HepG2 (cell line): ENCODE data around the gene SYPL1. TPM values are rescaled to one million over a fixed set of nuclear protein-coding genes. Genes with fewer than 3 reads are reported as not detected.

ENCODE experiments used
- ATAC-seq: fragments of 200-7000 bp; cut with Tn5 transposase; 3 replicates; pipeline ENCODE4 v1.9.1; 2020; ENCODE audit warnings: mild to moderate bottlenecking, moderate library complexity
- BruUV-seq: library from RNA; stranded (reverse); fragments of 400-500 nt; replicated peaks from 2 replicates; lab custom pipeline; 2021; lab: Mats Ljungman, UMichigan
- CTCF ChIA-PET: fragments of 300-600 bp; formaldehyde crosslinking; extraction: SDS; loops from one replicate; lab custom pipeline; 2021; ENCODE audit warnings: low total read pairs, inconsistent platforms, low intra/inter-chr PET ratio; lab: Yijun Ruan, JAX
- POLR2A ChIA-PET: fragments of 350-600 bp; sonication (Branson Sonifier 250); formaldehyde crosslinking; loops from one replicate; lab custom pipeline; 2020; ENCODE audit warnings: antibody characterized with exemption, inconsistent platforms; lab: Yijun Ruan, JAX
- DNase-seq: peaks from one replicate; pipeline ENCODE4 v3.0.0-alpha.2; 2015; ENCODE audit warnings: low spot score
- FAIRE-seq: peaks from 3 replicates; lab custom pipeline; 2011; peaks lifted over from hg19 to GRCh38; lab: Jason Lieb, UNC
- H2AFZ ChIP-seq: one replicate; pipeline ENCODE4 v1.6.1; 2011; ENCODE audit warnings: low read length, inconsistent platforms
- H3K27ac ChIP-seq: fragments of 300-600 bp; 3 replicates; pipeline ENCODE4 v1.8.0; 2011; ENCODE audit warnings: mixed run types, mild to moderate bottlenecking, mixed read lengths, low read length, inconsistent platforms; ENCODE audit not compliant: insufficient read depth; ENCODE audit errors: extremely low read length
- H3K27me3 ChIP-seq, 2 experiments: fragments of 200-600 bp in 1 of 2; 2 replicates in 1 of 2; 3 replicates in 1 of 2; pipeline versions ENCODE4 v1.6.0 to v1.8.0; 2011; ENCODE audit warnings: low read length in 2 of 2, mild to moderate bottlenecking in 2 of 2, moderate library complexity in 2 of 2, inconsistent platforms in 1 of 2; ENCODE audit not compliant: insufficient read depth in 2 of 2, control insufficient read depth in 1 of 2
- H3K36me3 ChIP-seq, 2 experiments: fragments of 200-600 bp in 1 of 2; replicated peaks in 1 of 2; 2 replicates in 1 of 2; 3 replicates in 1 of 2; pipeline versions ENCODE4 v1.5.1 to v1.8.0; 2011; ENCODE audit warnings: low read length in 2 of 2, inconsistent platforms in 1 of 2; ENCODE audit not compliant: insufficient read depth in 2 of 2, control insufficient read depth in 1 of 2
- H3K4me1 ChIP-seq: 2 replicates; pipeline ENCODE4 v1.5.1; 2012; ENCODE audit warnings: low read length, inconsistent platforms; ENCODE audit not compliant: insufficient read depth
- H3K4me2 ChIP-seq: 2 replicates; pipeline ENCODE4 v1.6.0; 2011; ENCODE audit warnings: low read depth, low read length, inconsistent platforms
- H3K4me3 ChIP-seq, 3 experiments: fragments of 200-600 bp in 1 of 3; sonication (generic), shearing (Covaris generic) in 1 of 3; replicated peaks in 1 of 3; 2 replicates each; pipeline ENCODE4 v1.5.1; 2011 to 2016; ENCODE audit warnings: low read length in 3 of 3, inconsistent platforms in 2 of 3, low read depth in 2 of 3, mild to moderate bottlenecking in 2 of 3, control low read depth in 1 of 3, mixed read lengths in 1 of 3; ENCODE audit not compliant: insufficient read depth in 1 of 3
- H3K79me2 ChIP-seq: one replicate; pipeline ENCODE4 v1.6.1; 2011; ENCODE audit warnings: low read length, inconsistent platforms; ENCODE audit not compliant: insufficient read depth
- H3K9ac ChIP-seq: 2 replicates; pipeline ENCODE4 v1.6.0; 2011; ENCODE audit warnings: mild to moderate bottlenecking, low read depth, low read length, inconsistent platforms; ENCODE audit not compliant: insufficient read depth
- H3K9me3 ChIP-seq: 2 replicates; pipeline ENCODE4 v1.5.1; 2012; ENCODE audit warnings: mild to moderate bottlenecking, low read length
- H4K20me1 ChIP-seq: 2 replicates; pipeline ENCODE4 v1.6.0; 2011; ENCODE audit warnings: inconsistent platforms, mild to moderate bottlenecking, low read length, moderate library complexity; ENCODE audit not compliant: insufficient read depth
- GMEB2 ChIP-seq: IDR thresholded peaks from 2 replicates; pipeline ENCODE4 v1.6.1; 2016; ENCODE audit warnings: missing biosample characterization, missing genetic modification reagents, low read depth
- GPBP1L1 ChIP-seq: sonication (generic); formaldehyde crosslinking; IDR thresholded peaks from 2 replicates; pipeline ENCODE4 v1.5.0; 2020; ENCODE audit warnings: mild to moderate bottlenecking, missing genetic modification reagents
- MZF1 ChIP-seq: sonication (generic); formaldehyde crosslinking; IDR thresholded peaks from 2 replicates; pipeline ENCODE4 v1.8.1; 2023; ENCODE audit warnings: mild to moderate bottlenecking, missing genetic modification reagents, borderline replicate concordance
- NCOA1 ChIP-seq: sonication (generic); formaldehyde crosslinking; IDR thresholded peaks from 2 replicates; pipeline ENCODE4 v1.9.0; 2021; ENCODE audit warnings: missing genetic modification reagents
- RBM22 ChIP-seq: fragments of 200-400 bp; formaldehyde crosslinking; optimal IDR thresholded peaks from 2 replicates; pipeline ENCODE3; 2017; ENCODE audit warnings: mild to moderate bottlenecking, low read length, moderate library complexity
- REPIN1 ChIP-seq: sonication (generic); formaldehyde crosslinking; IDR thresholded peaks from 2 replicates; pipeline ENCODE4 v1.8.0; 2022; ENCODE audit warnings: missing genetic modification reagents, low read depth, mild to moderate bottlenecking, borderline replicate concordance
- SKIL ChIP-seq: sonication (generic); formaldehyde crosslinking; IDR thresholded peaks from 2 replicates; pipeline ENCODE4 v1.8.0; 2022; ENCODE audit warnings: missing genetic modification reagents, mild to moderate bottlenecking, moderate library complexity, borderline replicate concordance
- ZBTB37 ChIP-seq: sonication (generic); formaldehyde crosslinking; IDR thresholded peaks from 2 replicates; pipeline ENCODE4 v1.4.0; 2020; ENCODE audit warnings: mild to moderate bottlenecking, missing genetic modification reagents
- ZNF512B ChIP-seq: sonication (generic); formaldehyde crosslinking; IDR thresholded peaks from 2 replicates; pipeline ENCODE4 v1.5.1; 2020; ENCODE audit warnings: missing genetic modification reagents, mild to moderate bottlenecking, borderline replicate concordance
- ZSCAN30 ChIP-seq: sonication (generic); formaldehyde crosslinking; IDR thresholded peaks from 2 replicates; pipeline ENCODE4 v1.5.0; 2020; ENCODE audit warnings: mild to moderate bottlenecking, missing genetic modification reagents
- WGBS: methylation state at CpG from one replicate; pipeline ENCODE4 v1.1.6; 2017; ENCODE audit warnings: low lambda C conversion rate; 5-methylcytosine and 5-hydroxymethylcytosine counted together
- in situ Hi-C: cut with HindIII; loops from 2 replicates; pipeline ENCODE4 v1.10.0; 2017; ENCODE audit warnings: low pct_unique_long_range_greater_than_20kb; ENCODE audit not compliant: extremely low pct_ligation_motif_present
- intact Hi-C: fragments of 100-400 bp; cut with micrococcal nuclease; formaldehyde crosslinking; loops from one replicate; pipeline ENCODE4 v1.10.0; 2022; ENCODE audit not compliant: unreplicated experiment
- polyA plus RNA-seq, 8 experiments: library from polyadenylated mRNA; depleted of rRNA in 3 of 8; stranded (reverse) in 7 of 8; unstranded in 1 of 8; fragments of >200 nt; fragmentation: Illumina TruSeq in 4 of 8; extraction: Trizol in 4 of 8; gene quantifications; 2 replicates each; pipeline versions ENCODE4 v1.2.1 to v1.2.3, GENCODE V29; 2011 to 2016; ENCODE audit warnings: low read depth in 4 of 8, missing spikeins in 1 of 8, mixed read lengths in 1 of 8; ENCODE audit not compliant: insufficient read depth in 1 of 8
- total RNA-seq, 5 experiments: library from RNA; depleted of rRNA; stranded (reverse); fragments of >200 nt; fragmentation: Illumina TruSeq; extraction: Trizol; gene quantifications; 2 replicates each; pipeline ENCODE4 v1.2.3, GENCODE V29; 2016; ENCODE audit warnings: low read depth in 1 of 5

The SYPL1 gene
- total and polyA plus RNA-seq, 2 of the 13 experiments (the other 11 are each of a cell fraction or from before 2014, with no cell fraction given) = 27.5 to 40.2 TPM

GRCh38 chr7:106067678-106068077 lies 44.4 kb downstream of the SYPL1 start:
- Histone ChIP-seq H4K20me1 (no peaks in the 10 kb centered on the region), H3K4me1 (peaks cover 89% of the 10 kb centered on the region), H3K4me3 (no peak overlapping the region), H3K36me3 (no peaks in the 10 kb centered on the region), H3K79me2 (no peaks in the 10 kb centered on the region), H3K4me2 (no peak overlapping the region), H3K9ac (no peak overlapping the region), H3K9me3 (no peaks in the 10 kb centered on the region), H3K27ac (no peak overlapping the region), H2AFZ (no peak overlapping the region), H3K27me3 (peaks cover 3 to 11% of the 10 kb centered on the region in 2 experiments; a peak in 2 of 5 replicates)
- FAIRE-seq = no peak
- BruUV-seq = no TSS peak
- POLR2A ChIA-PET = no interaction called here
- intact Hi-C loops (no loop called here), in situ Hi-C loops (no loop called here)
- no peak for DNase-seq
- CTCF ChIA-PET = no interaction called here
- ATAC-seq = no peak
- 25% methylated on average over 3 of the region's 3 CpGs for WGBS
- TF ChIP-seq MZF1 (CRISPR knock-in tag) (no peak), ZNF512B (CRISPR knock-in tag) (no peak), NCOA1 (CRISPR knock-in tag) (no peak), ZSCAN30 (CRISPR knock-in tag) (no peak), GPBP1L1 (CRISPR knock-in tag) (no peak), GMEB2 (CRISPR knock-in tag) (no peak), ZBTB37 (no peak), RBM22 (no peak), REPIN1 (CRISPR knock-in tag) (no peak), SKIL (CRISPR knock-in tag) (no peak)
